WTC11 (cell line): ENCODE results near the gene MYORG. TPM values are rescaled to one million over a fixed set of nuclear protein-coding genes. Genes with fewer than 3 reads are reported as not detected.

Experiments used
- ATAC-seq: fragments of 200-7000 bp; cut with Tn5 transposase; 2 replicates; pipeline ENCODE4 v1.10.0; 2021; ENCODE audit warnings: mild to moderate bottlenecking, moderate library complexity
- CTCF ChIA-PET: fragments of 300-600 bp; sonication (Branson Sonifier 250); formaldehyde crosslinking; loops from one replicate; lab custom pipeline; 2021; ENCODE audit warnings: antibody characterized with exemption; lab: Charles Lee
- POLR2A ChIA-PET: fragments of 350-600 bp; sonication (Branson Sonifier 250); formaldehyde crosslinking; loops from one replicate; lab custom pipeline; 2021; ENCODE audit warnings: antibody characterized with exemption; lab: Charles Lee
- DNase-seq: peaks from one replicate; pipeline ENCODE4 v3.0.0; 2021; ENCODE audit warnings: low spot score
- H3K27ac Mint-ChIP-seq: 2 replicates; pipeline ENCODE4 v1.8.0; 2021; ENCODE audit warnings: mixed read lengths
- H3K27me3 Mint-ChIP-seq: 2 replicates; pipeline ENCODE4 v1.8.0; 2021; ENCODE audit warnings: low read depth, mild to moderate bottlenecking, moderate library complexity, mixed read lengths
- H3K36me3 Mint-ChIP-seq: 2 replicates; pipeline ENCODE4 v1.8.0; 2021; ENCODE audit warnings: mixed read lengths
- H3K4me1 Mint-ChIP-seq: 2 replicates; pipeline ENCODE4 v1.8.0; 2022; ENCODE audit warnings: mixed read lengths
- H3K4me3 Mint-ChIP-seq: 2 replicates; pipeline ENCODE4 v1.8.0; 2021; ENCODE audit warnings: mild to moderate bottlenecking, moderate library complexity, mixed read lengths
- H3K9me3 Mint-ChIP-seq: 2 replicates; pipeline ENCODE4 v1.8.0; 2021; ENCODE audit warnings: mixed read lengths
- CBFB ChIP-seq: sonication (generic); formaldehyde crosslinking; IDR thresholded peaks from 2 replicates; pipeline ENCODE4 v1.8.1; 2022; ENCODE audit warnings: mild to moderate bottlenecking, low read depth, missing genetic modification reagents
- CTCF ChIP-seq: fragments of 200-600 bp; IDR thresholded peaks from 2 replicates; pipeline ENCODE4 v1.8.0; 2022; ENCODE audit warnings: antibody characterized with exemption
- FOXJ3 ChIP-seq: sonication (generic); formaldehyde crosslinking; IDR thresholded peaks from 2 replicates; pipeline ENCODE4 v1.9.0; 2021; ENCODE audit warnings: missing genetic modification reagents, mild to moderate bottlenecking, borderline replicate concordance
- GABPB1 ChIP-seq: sonication (generic); formaldehyde crosslinking; IDR thresholded peaks from 2 replicates; pipeline ENCODE4 v1.8.1; 2023; ENCODE audit warnings: mild to moderate bottlenecking, missing genetic modification reagents
- HMGA2 ChIP-seq: fragments of 250-450 bp; sonication (Bioruptor Pico); IDR thresholded peaks from 2 replicates; pipeline ENCODE4 v1.4.0; 2021; ENCODE audit warnings: mild to moderate bottlenecking, moderate library complexity
- HMGXB4 ChIP-seq: sonication (generic); formaldehyde crosslinking; IDR thresholded peaks from 2 replicates; pipeline ENCODE4 v1.8.1; 2023; ENCODE audit warnings: mild to moderate bottlenecking, moderate library complexity, missing genetic modification reagents
- MYBL2 ChIP-seq: sonication (generic); formaldehyde crosslinking; IDR thresholded peaks from 2 replicates; pipeline ENCODE4 v1.8.1; 2023; ENCODE audit warnings: mild to moderate bottlenecking, moderate library complexity, missing genetic modification reagents
- NR1H2 ChIP-seq: sonication (generic); formaldehyde crosslinking; IDR thresholded peaks from 2 replicates; pipeline ENCODE4 v1.9.0; 2021; ENCODE audit warnings: mild to moderate bottlenecking, moderate library complexity, missing genetic modification reagents
- SMAD4 ChIP-seq: sonication (generic); formaldehyde crosslinking; IDR thresholded peaks from 2 replicates; pipeline ENCODE4 v1.8.0; 2022; ENCODE audit warnings: mild to moderate bottlenecking, missing genetic modification reagents
- SOX15 ChIP-seq: fragments of 250-450 bp; sonication (Bioruptor Pico); IDR thresholded peaks from 2 replicates; pipeline ENCODE4 v1.9.0; 2021; ENCODE audit warnings: mild to moderate bottlenecking
- SP1 ChIP-seq: sonication (generic); formaldehyde crosslinking; conservative IDR thresholded peaks from 2 replicates; pipeline ENCODE4 v1.8.1; 2022; ENCODE audit warnings: missing genetic modification reagents
- total RNA-seq: library from RNA; stranded (reverse); gene quantifications from 3 replicates; pipeline ENCODE4 v1.2.3, GENCODE V29; 2021
- TF ChIP-seq, protein P1 (sequence below): sonication (generic); formaldehyde crosslinking; IDR thresholded peaks from 2 replicates; pipeline ENCODE4 v1.8.0; 2023; ENCODE audit warnings: missing genetic modification reagents, mild to moderate bottlenecking, borderline replicate concordance
- TF ChIP-seq, protein P2 (sequence below): sonication (generic); formaldehyde crosslinking; IDR thresholded peaks from 2 replicates; pipeline ENCODE4 v1.8.1; 2022; ENCODE audit warnings: mild to moderate bottlenecking, moderate library complexity, missing genetic modification reagents

The MYORG gene
- total RNA-seq, 1 experiment from 2014 or later = 18.9 TPM

GRCh38 chr9:34405719-34406118 is 29.0 kb upstream of the MYORG start:
- no peak for TF ChIP-seq FOXJ3 (CRISPR knock-in tag)
- ChIA-PET POLR2A (no interaction called here), CTCF (interaction anchor here (1.2 to 1.5 kb wide), 2 partner anchors 13 kb away, joined by 3 to 4 read pairs; no protein-coding TSS in a partner anchor)
- H3K27me3 Mint-ChIP-seq = no peaks in the 10 kb centered on the region
- H3K9me3 Mint-ChIP-seq = no peaks in the 10 kb centered on the region
- H3K36me3 Mint-ChIP-seq = no peaks in the 10 kb centered on the region
- ATAC-seq (no peak), DNase-seq (no peak)
- no peaks in the 10 kb centered on the region for H3K4me1 Mint-ChIP-seq
- H3K27ac Mint-ChIP-seq = no peak overlapping the region
- no peak overlapping the region for H3K4me3 Mint-ChIP-seq

DNA sequence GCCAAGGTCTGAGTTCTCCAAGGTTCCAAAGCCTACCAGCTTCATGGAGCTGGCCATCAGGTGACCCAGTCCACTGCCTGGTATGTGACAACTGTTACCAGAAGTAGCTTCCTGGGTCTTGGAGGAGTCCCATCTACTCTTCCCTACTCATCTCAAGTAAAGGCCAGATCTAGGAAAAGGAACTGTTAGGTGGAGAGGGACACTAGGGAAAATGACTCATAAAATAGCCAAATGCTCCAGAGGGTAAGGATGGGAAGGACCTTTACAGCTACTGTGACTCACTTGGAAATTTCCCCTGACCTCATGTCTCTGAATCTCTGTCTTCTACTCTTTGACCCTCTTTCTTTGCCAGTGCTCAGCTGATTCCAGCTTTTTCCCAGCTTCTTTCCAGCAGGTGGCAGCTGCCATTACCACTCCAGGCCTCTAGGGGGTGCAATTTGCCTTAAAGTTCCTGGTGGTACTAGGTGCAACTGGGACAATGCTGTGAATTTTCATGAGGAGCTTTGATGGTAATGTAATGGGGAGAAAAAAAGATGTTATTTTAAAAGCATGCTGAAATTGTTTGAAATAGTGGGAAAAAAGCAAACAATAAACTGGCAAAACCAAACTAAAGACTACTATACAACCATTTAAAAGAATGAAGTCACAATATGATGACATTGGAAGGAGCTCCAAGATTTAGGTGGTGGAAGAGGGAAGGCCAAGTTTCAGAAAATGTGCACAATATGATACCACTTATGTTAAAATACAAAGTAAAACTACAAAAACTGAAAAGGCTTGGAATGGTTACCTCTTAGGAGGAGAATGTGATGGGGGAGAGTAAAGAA is 27.1 kb upstream of the MYORG start:
- Mint-ChIP-seq H3K36me3 (no peaks in the 10 kb centered on the region), H3K9me3 (no peaks in the 10 kb centered on the region), H3K4me3 (no peak overlapping the region)
- TF ChIP-seq CTCF = peak; percentile 98
- TF ChIP-seq, protein P1, sequence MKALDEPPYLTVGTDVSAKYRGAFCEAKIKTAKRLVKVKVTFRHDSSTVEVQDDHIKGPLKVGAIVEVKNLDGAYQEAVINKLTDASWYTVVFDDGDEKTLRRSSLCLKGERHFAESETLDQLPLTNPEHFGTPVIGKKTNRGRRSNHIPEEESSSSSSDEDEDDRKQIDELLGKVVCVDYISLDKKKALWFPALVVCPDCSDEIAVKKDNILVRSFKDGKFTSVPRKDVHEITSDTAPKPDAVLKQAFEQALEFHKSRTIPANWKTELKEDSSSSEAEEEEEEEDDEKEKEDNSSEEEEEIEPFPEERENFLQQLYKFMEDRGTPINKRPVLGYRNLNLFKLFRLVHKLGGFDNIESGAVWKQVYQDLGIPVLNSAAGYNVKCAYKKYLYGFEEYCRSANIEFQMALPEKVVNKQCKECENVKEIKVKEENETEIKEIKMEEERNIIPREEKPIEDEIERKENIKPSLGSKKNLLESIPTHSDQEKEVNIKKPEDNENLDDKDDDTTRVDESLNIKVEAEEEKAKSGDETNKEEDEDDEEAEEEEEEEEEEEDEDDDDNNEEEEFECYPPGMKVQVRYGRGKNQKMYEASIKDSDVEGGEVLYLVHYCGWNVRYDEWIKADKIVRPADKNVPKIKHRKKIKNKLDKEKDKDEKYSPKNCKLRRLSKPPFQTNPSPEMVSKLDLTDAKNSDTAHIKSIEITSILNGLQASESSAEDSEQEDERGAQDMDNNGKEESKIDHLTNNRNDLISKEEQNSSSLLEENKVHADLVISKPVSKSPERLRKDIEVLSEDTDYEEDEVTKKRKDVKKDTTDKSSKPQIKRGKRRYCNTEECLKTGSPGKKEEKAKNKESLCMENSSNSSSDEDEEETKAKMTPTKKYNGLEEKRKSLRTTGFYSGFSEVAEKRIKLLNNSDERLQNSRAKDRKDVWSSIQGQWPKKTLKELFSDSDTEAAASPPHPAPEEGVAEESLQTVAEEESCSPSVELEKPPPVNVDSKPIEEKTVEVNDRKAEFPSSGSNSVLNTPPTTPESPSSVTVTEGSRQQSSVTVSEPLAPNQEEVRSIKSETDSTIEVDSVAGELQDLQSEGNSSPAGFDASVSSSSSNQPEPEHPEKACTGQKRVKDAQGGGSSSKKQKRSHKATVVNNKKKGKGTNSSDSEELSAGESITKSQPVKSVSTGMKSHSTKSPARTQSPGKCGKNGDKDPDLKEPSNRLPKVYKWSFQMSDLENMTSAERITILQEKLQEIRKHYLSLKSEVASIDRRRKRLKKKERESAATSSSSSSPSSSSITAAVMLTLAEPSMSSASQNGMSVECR (CRISPR knock-in tag) = no peak
- TF ChIP-seq, all 79 proteins: peak for 1
- no peaks in the 10 kb centered on the region for H3K4me1 Mint-ChIP-seq
- POLR2A ChIA-PET = interaction anchor here (0.6 to 1.5 kb wide), 3 partner anchors 28 to 227 kb away, joined by 3 to 5 read pairs (median 4); partner anchors contain the start of genes DNAI1, FAM219A and MYORG
- no peak overlapping the region for H3K27ac Mint-ChIP-seq
- ATAC-seq = peak; percentile 43
- H3K27me3 Mint-ChIP-seq = no peaks in the 10 kb centered on the region
- CTCF ChIA-PET = interaction anchor here (0.5 to 2.1 kb wide), 98 partner anchors 9 to 625 kb away, joined by 3 to 61 read pairs (median 6); partner anchors contain the start of genes DCTN3, DNAI1, ENHO and FAM219A
- peak; percentile 82 for DNase-seq

- no peak for DNase-seq
- Mint-ChIP-seq H3K36me3 (no peaks in the 10 kb centered on the region), H3K27ac (no peak overlapping the region), H3K4me3 (no peak overlapping the region), H3K9me3 (no peaks in the 10 kb centered on the region), H3K4me1 (no peaks in the 10 kb centered on the region), H3K27me3 (no peaks in the 10 kb centered on the region)
- TF ChIP-seq HMGXB4 (CRISPR knock-in tag) (no peak), HMGA2 (no peak), CBFB (CRISPR knock-in tag) (no peak), SP1 (no peak), SMAD4 (no peak), NR1H2 (no peak), GABPB1 (no peak), SOX15 (CRISPR knock-in tag) (no peak), MYBL2 (no peak)
- TF ChIP-seq, protein P2, sequence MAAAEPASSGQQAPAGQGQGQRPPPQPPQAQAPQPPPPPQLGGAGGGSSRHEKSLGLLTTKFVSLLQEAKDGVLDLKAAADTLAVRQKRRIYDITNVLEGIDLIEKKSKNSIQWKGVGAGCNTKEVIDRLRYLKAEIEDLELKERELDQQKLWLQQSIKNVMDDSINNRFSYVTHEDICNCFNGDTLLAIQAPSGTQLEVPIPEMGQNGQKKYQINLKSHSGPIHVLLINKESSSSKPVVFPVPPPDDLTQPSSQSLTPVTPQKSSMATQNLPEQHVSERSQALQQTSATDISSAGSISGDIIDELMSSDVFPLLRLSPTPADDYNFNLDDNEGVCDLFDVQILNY (CRISPR knock-in tag) = no peak
- ChIA-PET CTCF (interaction anchor here (0.5 to 2.4 kb wide), 16 partner anchors 9 to 203 kb away, joined by 3 to 13 read pairs (median 4); no protein-coding TSS in a partner anchor), POLR2A (no interaction called here)
- ATAC-seq = peak; percentile 42
Measured at GRCh38 chr9:34400686-34401602, 24.2 kb upstream of the MYORG start.
